C1 segment of cervical spinal cord (tissue), 14 donors: ENCODE data around the gene KCNC1.
A peak's percentile ranks its signal among the peaks of the same experiment; 100 is the strongest.

Experiments used
- DNase-seq, 14 donors: peaks; one replicate each; lab custom pipeline; 2025; lab: John Stamatoyannopoulos, UW

The KCNC1 gene

GRCh38 chr11:17736930-17737817 is 2.6 kb downstream of the KCNC1 start:
- DNase-seq: no peak

- no peak for DNase-seq
Observed at GRCh38 chr11:17738151-17738973, 3.8 kb downstream of the KCNC1 start.

- DNase-seq: no peak
Observed at GRCh38 chr11:17739945-17740338, 5.4 kb downstream of the KCNC1 start.

- no peak for DNase-seq
Observed at GRCh38 chr11:17740649-17741235, 6.2 kb downstream of the KCNC1 start.

GRCh38 chr11:17741487-17741886 is 6.9 kb downstream of the KCNC1 start:
- DNase-seq: no peak

- no peak for DNase-seq
Observed at GRCh38 chr11:17742019-17742418, 7.4 kb downstream of the KCNC1 start.

GRCh38 chr11:17743026-17743807 is 8.6 kb downstream of the KCNC1 start:
- no peak for DNase-seq

- DNase-seq: no peak
Observed at GRCh38 chr11:17743808-17744119, 9.2 kb downstream of the KCNC1 start.

- peak in 1 of 14 donors; percentile 59 for DNase-seq
Observed at GRCh38 chr11:17744151-17744940, 9.8 kb downstream of the KCNC1 start.

- no peak for DNase-seq
Observed at GRCh38 chr11:17745023-17745772, 10.6 kb downstream of the KCNC1 start.

GRCh38 chr11:17746096-17746495 is 11.5 kb downstream of the KCNC1 start:
- no peak for DNase-seq

GRCh38 chr11:17747131-17747955 is 12.8 kb downstream of the KCNC1 start:
- DNase-seq: no peak

GRCh38 chr11:17748044-17748443 is 13.5 kb downstream of the KCNC1 start:
- DNase-seq: no peak

- DNase-seq: no peak
Observed at GRCh38 chr11:17748761-17749721, 14.5 kb downstream of the KCNC1 start.

GRCh38 chr11:17750013-17750800 is 15.6 kb downstream of the KCNC1 start:
- no peak for DNase-seq

- DNase-seq: no peak
Observed at GRCh38 chr11:17750801-17751165, 16.2 kb downstream of the KCNC1 start.

GRCh38 chr11:17751558-17751957 is 17.0 kb downstream of the KCNC1 start:
- no peak for DNase-seq
